Measurements from ENCODE around the gene SYTL3.

DNA sequence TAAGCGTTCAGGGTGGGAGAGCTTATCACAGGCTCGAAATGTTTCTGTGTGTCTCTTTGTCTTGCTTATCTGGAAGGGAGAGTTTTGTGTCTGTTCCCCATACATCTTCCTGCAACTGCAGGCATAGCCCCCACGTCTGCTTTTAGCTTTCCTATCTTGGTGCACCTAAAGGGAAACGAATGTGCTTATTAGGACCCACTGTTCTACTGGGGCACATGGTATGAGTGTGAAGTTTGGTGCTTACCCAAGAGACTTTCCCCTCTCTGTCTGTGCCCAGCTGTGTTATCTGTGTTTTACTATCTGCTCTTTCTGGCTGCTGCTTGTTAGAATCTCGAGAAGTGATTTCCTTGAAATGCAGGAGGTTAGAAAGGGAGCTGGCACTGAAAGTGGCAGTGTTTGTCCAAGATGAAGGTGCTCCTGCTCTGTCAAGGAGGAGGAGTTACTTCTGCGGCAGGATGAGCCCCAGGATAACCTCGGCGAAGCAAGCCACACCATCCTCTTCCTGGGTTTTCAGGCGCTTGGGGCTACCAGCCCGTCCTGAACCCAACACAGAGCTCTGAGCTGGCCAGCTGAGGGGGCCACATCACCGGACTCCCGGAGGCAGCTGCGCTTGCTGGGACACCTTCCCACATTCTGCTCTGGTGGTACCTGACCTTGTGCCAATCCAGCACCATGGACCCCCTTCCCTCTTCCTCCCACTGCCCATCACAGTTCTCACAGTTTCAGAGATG is 28.7 kb upstream of the SYTL3 start:
- TF ChIP-seq GATA3 (IDR thresholded peaks at IDR 0.05; ENCODE audit: low read depth, low read length), result no peak
- TF ChIP-seq GATA2 (IDR thresholded peaks at IDR 0.05; ENCODE audit: low read depth, low read length), result no peak; the same call in 1 of the 2 replicates

Measured in SH-SY5Y (cell line).